NCI-H2196 (cell line): ENCODE measurements around the gene SRPRB.

Experiments used
- DNase-seq: peaks from one replicate; lab custom pipeline; 2025; ENCODE audit not compliant: unreplicated experiment; lab: John Stamatoyannopoulos, UW

SRPRB gene

DNA sequence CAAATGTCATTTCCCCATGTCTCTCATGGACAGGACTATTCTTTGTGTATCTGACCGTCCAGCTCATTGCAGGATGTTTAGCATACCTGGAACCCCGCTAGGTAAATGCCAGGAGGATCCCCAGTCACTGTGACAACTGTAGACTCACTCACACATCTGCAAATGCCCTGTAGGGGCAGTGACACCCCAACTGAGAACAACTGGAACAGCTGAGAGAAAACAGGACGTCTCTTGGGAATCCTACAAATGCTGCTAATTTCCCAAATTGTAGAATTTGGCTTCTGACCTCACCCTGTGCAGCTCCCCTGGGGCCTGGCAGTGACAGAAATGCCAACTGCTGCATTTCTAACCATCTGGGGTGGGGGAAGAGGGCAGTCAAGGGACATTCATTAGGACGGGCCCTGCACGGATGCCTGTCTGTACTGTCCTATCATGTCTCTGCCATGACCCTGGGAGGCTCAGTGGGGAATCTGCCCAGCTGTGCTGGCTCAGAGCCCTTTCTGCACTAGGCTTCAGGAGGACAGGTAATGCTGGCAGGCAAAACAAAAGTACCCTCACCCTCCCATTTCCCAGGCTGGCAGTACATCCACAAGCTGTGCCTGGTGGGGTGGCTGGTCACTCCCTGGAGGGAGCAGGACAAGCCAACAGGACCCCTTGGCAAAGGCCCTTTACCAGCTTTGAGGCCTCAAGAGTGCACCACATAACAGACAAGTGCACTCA is 59.7 kb downstream of the SRPRB start:
- DNase-seq, result no peak

DNA sequence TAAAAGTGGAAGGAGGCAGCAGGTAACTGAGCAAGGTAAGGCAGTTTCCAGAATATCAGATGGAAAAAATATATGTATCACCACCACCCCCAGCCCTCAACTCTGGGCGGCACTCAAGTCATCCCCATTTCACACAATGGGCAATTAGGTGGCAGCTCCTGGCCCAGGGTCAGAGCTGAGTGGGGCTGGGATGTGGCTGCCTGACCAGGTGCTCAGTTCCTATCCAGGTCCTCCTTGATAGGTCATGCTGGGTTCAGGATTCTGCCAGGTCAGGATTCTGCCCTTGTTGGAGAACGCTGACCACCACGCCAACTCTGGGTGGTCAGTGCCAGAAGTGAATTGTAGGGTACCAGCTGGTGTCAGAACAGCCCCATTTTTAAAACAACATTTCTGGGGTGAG is 60.5 kb downstream of the SRPRB start:
- no peak for DNase-seq

DNA sequence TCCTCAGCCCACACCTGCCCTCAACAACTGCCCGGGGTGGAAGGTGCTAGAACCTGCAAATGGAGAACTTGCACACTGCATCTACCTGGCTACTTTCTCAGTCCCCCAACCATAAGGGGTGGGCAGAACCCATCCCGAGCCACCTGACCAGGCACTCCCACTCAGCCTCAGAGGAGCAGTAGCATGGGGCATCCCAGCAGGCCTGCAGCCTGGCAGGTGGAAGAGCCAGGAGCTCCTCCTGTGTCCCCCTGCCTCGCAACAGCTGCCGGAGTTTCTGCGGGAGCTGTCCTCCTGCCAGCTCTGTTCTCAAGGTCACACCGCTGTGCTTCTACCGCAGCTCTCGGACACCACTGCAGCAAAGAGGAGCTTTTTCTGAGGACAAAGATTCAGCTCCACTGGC is 62.6 kb downstream of the SRPRB start:
- no peak for DNase-seq

DNA sequence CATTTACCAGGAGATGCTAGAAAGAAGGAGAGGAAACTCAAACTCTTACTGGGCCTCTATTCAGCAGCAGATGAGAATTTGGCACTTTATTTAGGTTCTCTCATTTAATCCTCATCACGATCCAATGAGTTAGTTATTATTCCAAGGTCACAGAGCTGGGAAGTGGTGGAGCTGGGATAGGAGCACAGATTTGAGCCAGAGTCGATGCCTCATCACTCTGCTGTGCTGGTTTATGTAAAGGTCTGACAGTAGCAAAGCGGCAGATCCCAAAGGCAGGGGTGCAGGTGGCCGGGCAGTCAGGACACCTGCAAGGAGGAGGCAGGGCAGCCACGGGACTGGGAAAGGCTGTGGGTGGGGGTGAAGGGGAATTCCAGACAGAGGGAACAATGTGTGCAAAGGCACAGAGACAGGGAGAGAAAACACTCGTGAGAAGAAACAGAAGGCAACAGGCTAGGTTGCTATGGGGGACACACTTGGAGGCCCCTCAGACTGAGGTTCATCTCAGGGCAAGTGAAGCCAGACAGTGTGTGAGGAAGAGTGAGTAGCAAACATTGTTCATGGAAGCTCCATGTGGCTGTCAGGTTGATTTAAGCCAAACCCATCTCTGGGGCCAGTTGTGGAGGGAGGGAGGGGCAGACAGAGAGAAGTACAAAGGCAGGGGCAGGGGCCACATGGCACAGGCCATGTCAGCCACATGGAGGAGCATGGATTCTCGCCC is 63.3 kb downstream of the SRPRB start:
- DNase-seq, result no peak

DNA sequence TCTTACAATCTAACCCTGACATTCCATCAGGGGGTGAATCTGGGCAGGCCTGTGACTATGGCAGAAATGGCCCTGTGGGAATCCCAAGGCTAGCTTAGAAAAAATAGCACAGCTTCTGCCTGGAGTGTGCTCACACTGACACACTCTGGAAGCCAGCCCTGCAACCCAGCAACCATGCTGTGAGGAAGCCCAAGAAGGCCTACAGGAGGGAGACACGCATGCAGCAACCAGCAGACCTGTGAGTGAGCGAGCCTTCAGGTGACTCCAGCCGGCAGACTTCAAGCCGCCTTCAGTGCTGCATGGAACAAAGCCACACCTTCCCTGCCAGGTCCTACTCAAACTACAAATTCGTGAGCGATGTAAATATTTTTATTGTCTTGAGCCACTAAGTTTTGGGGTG is 64.0 kb downstream of the SRPRB start:
- no peak for DNase-seq

DNA sequence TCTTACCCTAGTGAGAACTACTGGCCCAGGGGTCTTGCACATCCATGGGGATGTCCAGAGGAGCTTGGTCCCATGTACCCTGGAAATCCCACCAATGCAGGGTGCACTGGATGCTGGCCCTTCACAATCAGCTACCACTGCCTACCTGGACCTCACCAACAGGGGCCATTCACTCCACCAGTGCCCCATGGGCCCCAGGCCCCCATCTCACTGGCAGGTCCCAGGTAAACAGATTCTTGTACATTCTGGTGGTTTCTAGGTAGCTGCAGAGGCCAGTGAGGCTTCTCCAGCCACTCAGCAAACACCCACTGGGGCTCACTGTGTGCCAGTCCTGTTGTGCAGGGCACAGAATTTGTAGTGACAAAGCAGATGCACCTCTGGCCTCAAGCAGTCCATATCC is 65.2 kb downstream of the SRPRB start:
- no peak for DNase-seq
